Pancreas (tissue), 10 donors: ENCODE measurements around the gene C4BPB. TPM values are rescaled to one million over a fixed set of nuclear protein-coding genes. Genes with fewer than 3 reads are reported as not detected.

Experiments
- ATAC-seq, 4 donors: fragments of 200-7000 bp; cut with Tn5 transposase; one replicate each; pipeline versions ENCODE4 v1.8.0 to v1.9.1; 2020; ENCODE audit warnings: mild to moderate bottlenecking in 4 of 4, moderate library complexity in 4 of 4
- DNase-seq, 6 donors: peaks; one replicate each; pipeline ENCODE4 v3.0.0-alpha.2; 2020
- FAIRE-seq: peaks from 2 replicates; lab custom pipeline; 2012; peaks lifted over from hg19 to GRCh38; lab: Jason Lieb, UNC
- H3K27ac ChIP-seq, 4 donors: fragments of 200-600 bp; sonication (generic); 1 replicate in 3 of 4; 2 replicates in 1 of 4; pipeline versions ENCODE4 v1.5.0 to v1.8.0; 2020
- H3K27me3 ChIP-seq, 4 donors: fragments of 200-600 bp; one replicate each; pipeline ENCODE4 v1.8.0; 2021
- H3K36me3 ChIP-seq, 3 donors: fragments of 200-600 bp; sonication (generic) in 1 of 3; one replicate each; pipeline versions ENCODE4 v1.5.0 to v1.8.0; 2020 to 2021
- H3K4me1 ChIP-seq, 3 donors: fragments of 200-600 bp; one replicate each; pipeline ENCODE4 v1.8.0; 2021
- H3K4me3 ChIP-seq, 4 donors: fragments of 200-600 bp; sonication (generic) in 2 of 4; one replicate each; pipeline versions ENCODE4 v1.5.0 to v1.8.0; 2020 to 2021
- H3K9me3 ChIP-seq, 4 donors: fragments of 200-600 bp; one replicate each; pipeline ENCODE4 v1.8.0; 2021
- WGBS, 2 donors: extraction: QIAGEN DNeasy Blood & Tissue Kit; methylation state at CpG; one replicate each; pipeline ENCODE4 v1.1.7; 2013; 5-methylcytosine and 5-hydroxymethylcytosine counted together
- intact Hi-C, 3 donors: fragments of 100-400 bp; cut with DNase I; formaldehyde crosslinking; loops; one replicate each; pipeline versions ENCODE4 v1.11.1 to v1.14.2; 2022
- polyA plus RNA-seq, 2 donors: library from polyadenylated mRNA; stranded (reverse); fragments of 200-250 nt; gene quantifications; one replicate each; pipeline ENCODE4 v1.2.3, GENCODE V29; 2013
- total RNA-seq, 6 donors: library from RNA; stranded (reverse); fragmentation: NEBNext Ultra II Directional in 4 of 6; extraction: Animal tissue kit (Norgen Biotek cat#: 25700) in 4 of 6; gene quantifications; one replicate each; pipeline versions ENCODE4 v1.2.1 to v1.2.4, GENCODE V29; 2021 to 2023
- TF ChIP-seq, protein P1 (sequence below), 4 donors: fragments of 200-600 bp; sonication (generic) in 3 of 4; IDR thresholded peaks; one replicate each; pipeline versions ENCODE4 v1.5.0 to v1.8.0; 2021; ENCODE audit warnings: antibody characterized with exemption in 4 of 4
- donor health status: healthy with polysubstance abuse.
- donor health status: DM: no; HTN: no; CAD: no; lungs with moderate emphysema.
- donor health status: DM: no; HTN: no; CAD: no.
- donor health status: control.
- donor health status: control.
- donor health status: Bipolar disorder and iron deficiency.
- donor health status: DM: yes; HTN: yes; CAD: no.
- donor health status: DM: no; HTN: no; CAD: no.
- donor health status: DM: no; HTN: no; CAD: no.
- donor health status: DM: yes; HTN: yes; CAD: no.

The C4BPB gene
- total and polyA plus RNA-seq, 8 donors = 1.6 to 34.1 (median 4.2) TPM

DNA sequence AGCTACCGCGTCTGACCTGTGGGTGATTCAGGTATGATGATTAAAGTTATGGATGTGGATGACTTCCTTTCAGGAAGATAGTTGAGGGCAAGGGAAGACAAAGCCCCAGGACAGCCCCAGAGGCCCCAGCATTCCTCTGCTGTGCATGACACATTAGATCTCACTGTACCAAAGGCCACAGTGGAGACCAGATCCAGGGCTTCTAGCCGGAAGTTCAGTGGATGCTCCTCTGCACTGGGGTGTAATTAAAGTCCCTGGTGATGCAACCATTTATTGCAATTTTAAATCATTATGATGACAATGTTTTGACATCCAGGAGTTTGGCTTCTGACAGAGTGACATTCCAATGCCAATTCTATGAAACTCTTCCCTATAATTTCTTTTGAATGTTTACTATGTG lies 20.3 kb downstream of the C4BPB start:
- Histone ChIP-seq H3K9me3 (no peaks in the 10 kb centered on the region), H3K4me3 (no peak overlapping the region), H3K27ac (no peak overlapping the region), H3K36me3 (no peaks in the 10 kb centered on the region), H3K4me1 (peaks cover 0 to 3% (median 0%) of the 10 kb centered on the region in 3 donors), H3K27me3 (no peaks in the 10 kb centered on the region)
- DNase-seq = no peak
- 90 to 94% methylated on average over 3 of the region's 3 CpGs for WGBS, 2 donors
- no peak for FAIRE-seq
- intact Hi-C loops = no loop called here
- TF ChIP-seq, protein P1, sequence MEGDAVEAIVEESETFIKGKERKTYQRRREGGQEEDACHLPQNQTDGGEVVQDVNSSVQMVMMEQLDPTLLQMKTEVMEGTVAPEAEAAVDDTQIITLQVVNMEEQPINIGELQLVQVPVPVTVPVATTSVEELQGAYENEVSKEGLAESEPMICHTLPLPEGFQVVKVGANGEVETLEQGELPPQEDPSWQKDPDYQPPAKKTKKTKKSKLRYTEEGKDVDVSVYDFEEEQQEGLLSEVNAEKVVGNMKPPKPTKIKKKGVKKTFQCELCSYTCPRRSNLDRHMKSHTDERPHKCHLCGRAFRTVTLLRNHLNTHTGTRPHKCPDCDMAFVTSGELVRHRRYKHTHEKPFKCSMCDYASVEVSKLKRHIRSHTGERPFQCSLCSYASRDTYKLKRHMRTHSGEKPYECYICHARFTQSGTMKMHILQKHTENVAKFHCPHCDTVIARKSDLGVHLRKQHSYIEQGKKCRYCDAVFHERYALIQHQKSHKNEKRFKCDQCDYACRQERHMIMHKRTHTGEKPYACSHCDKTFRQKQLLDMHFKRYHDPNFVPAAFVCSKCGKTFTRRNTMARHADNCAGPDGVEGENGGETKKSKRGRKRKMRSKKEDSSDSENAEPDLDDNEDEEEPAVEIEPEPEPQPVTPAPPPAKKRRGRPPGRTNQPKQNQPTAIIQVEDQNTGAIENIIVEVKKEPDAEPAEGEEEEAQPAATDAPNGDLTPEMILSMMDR (IDR thresholded peaks at IDR 0.05) = no peak
- no peak for ATAC-seq

DNA sequence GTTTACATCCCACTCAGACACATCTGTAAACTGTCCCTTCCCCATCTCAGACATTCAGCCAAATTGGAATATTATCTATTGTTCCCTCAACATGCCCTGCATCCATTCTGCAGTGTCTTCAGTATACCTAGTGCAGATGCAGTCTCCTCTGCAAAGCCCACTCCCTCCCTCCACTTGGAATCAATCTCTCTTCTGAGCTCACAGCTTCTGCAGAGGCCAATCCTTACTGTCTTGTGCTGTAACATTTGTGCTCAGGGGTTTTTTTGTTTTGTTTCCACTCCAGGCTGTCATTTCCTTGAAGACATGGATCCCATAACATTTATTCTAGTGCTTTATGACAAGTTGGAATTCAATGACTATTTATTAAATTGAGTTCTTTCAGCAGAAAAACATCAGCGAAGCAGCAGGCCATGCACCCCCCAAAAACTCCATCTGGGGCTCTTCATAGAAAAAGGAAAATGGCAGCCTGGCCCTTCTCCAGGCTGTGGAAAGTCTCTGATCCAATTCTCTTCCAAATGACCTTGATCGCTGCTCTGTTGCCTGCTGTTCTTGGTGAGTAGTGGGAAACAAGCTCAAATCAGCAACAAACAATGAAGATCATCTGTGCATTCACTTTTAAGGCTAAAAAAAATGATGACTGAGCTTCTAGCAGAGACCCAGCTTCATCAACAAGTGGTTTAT lies 24.1 kb downstream of the C4BPB start:
- ATAC-seq (peak in 1 of 4 donors; percentile 51), DNase-seq (no peak), FAIRE-seq (no peak)
- H3K9me3 ChIP-seq = no peaks in the 10 kb centered on the region
- intact Hi-C loops = no loop called here
- H3K4me1 ChIP-seq = no peaks in the 10 kb centered on the region
- no peaks in the 10 kb centered on the region for H3K27me3 ChIP-seq
- no peaks in the 10 kb centered on the region for H3K36me3 ChIP-seq
- TF ChIP-seq, protein P1 (IDR thresholded peaks at IDR 0.05) = no peak
- H3K4me3 ChIP-seq = no peak overlapping the region
- no peak overlapping the region for H3K27ac ChIP-seq
- 57 to 71% methylated on average over 2 of the region's 2 CpGs for WGBS, 2 donors

DNA sequence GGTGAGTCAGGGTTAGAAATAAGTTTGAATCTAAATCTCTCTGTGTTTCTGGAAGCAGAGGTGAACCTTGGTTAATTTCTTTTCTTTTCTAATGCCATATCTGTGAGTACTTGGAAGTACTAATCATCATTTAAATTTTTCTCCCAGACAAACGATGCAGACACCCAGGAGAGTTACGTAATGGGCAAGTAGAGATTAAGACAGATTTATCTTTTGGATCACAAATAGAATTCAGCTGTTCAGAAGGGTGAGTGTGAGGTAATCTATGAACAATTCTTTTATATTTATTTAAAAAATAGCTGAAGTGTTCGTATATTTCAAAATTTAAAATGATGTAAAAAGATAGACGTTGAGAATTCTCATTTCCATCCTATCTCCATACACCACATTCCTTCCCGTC lies 26.6 kb downstream of the C4BPB start:
- ATAC-seq = no peak
- no peaks in the 10 kb centered on the region for H3K36me3 ChIP-seq
- DNase-seq = no peak
- no peaks in the 10 kb centered on the region for H3K9me3 ChIP-seq
- TF ChIP-seq, protein P1 (IDR thresholded peaks at IDR 0.05) = no peak
- intact Hi-C loops = no loop called here
- no peak overlapping the region for H3K27ac ChIP-seq
- H3K27me3 ChIP-seq = no peaks in the 10 kb centered on the region
- H3K4me3 ChIP-seq = no peak overlapping the region
- FAIRE-seq = no peak
- H3K4me1 ChIP-seq = no peaks in the 10 kb centered on the region
- WGBS, 2 donors = 55 to 56% methylated on average over 5 of the region's 5 CpGs

DNA sequence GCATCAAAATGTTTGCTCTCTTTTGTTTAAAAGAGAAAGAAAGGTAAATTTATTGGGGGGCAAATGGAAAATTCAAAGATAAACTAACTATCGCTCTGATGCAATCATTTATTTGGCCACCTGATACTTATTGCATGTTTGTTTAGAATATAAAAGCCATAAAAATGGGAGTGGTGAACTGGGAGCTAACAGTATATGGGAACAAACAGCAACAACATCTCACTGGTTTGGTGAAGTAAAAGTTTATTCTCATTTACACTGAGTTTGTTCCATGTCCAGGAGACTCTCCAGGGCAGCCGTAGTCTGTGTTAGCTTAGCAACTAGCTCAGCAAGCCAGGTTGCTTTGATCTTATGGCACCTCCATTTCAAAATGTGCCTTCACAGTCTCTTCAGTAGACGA lies 35.7 kb downstream of the C4BPB start:
- ATAC-seq = no peak
- H3K36me3 ChIP-seq = no peaks in the 10 kb centered on the region
- no peak overlapping the region for H3K4me3 ChIP-seq
- intact Hi-C loops = no loop called here
- no peaks in the 10 kb centered on the region for H3K4me1 ChIP-seq
- H3K27ac ChIP-seq = no peak overlapping the region
- H3K27me3 ChIP-seq = no peaks in the 10 kb centered on the region
- no peak for DNase-seq
- WGBS, 2 donors = 78 to 83% methylated on average over 3 of the region's 3 CpGs
- H3K9me3 ChIP-seq = no peaks in the 10 kb centered on the region
- TF ChIP-seq, protein P1 (IDR thresholded peaks at IDR 0.05) = no peak
- FAIRE-seq = no peak

DNA sequence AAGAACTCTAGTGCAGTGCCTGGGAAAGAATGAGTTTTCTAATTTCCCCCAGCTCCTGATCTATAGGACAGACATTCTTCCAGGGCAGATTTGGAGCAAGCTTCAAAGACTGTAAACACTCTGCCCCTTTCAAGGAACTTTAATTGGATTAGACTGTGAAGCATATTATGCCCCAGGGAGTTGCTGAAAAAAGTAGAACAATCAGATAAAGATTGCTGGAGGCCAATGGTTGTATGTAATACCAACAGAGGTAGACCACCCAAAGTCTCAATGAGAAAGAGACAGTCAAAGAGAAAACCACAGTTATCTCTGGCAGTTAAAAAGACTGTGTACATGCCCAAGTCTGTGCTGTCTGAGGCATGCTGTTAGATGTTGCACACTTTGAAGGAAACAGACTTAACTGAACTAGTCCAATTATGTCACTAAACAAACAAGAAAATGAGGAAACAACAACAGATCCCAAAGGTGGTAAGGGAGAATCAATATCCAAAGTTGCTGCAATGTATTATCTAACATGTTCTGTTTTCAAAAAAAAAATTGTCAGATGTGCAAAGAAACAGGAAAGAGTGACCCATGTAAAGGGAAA lies 39.8 kb downstream of the C4BPB start:
- H3K36me3 ChIP-seq = no peaks in the 10 kb centered on the region
- H3K4me1 ChIP-seq = no peaks in the 10 kb centered on the region
- DNase-seq = no peak
- no peaks in the 10 kb centered on the region for H3K9me3 ChIP-seq
- no peak overlapping the region for H3K27ac ChIP-seq
- no peak overlapping the region for H3K4me3 ChIP-seq
- no peak for FAIRE-seq
- no peaks in the 10 kb centered on the region for H3K27me3 ChIP-seq
- intact Hi-C loops = no loop called here
- TF ChIP-seq, protein P1 (IDR thresholded peaks at IDR 0.05) = no peak
- ATAC-seq = no peak
